Measurements from ENCODE around the gene ZFP36L1.

ZFP36L1 gene

GRCh38 chr14:68816943-68817430, 24.1 kb upstream of the ZFP36L1 start:
- TF ChIP-seq, protein P1, sequence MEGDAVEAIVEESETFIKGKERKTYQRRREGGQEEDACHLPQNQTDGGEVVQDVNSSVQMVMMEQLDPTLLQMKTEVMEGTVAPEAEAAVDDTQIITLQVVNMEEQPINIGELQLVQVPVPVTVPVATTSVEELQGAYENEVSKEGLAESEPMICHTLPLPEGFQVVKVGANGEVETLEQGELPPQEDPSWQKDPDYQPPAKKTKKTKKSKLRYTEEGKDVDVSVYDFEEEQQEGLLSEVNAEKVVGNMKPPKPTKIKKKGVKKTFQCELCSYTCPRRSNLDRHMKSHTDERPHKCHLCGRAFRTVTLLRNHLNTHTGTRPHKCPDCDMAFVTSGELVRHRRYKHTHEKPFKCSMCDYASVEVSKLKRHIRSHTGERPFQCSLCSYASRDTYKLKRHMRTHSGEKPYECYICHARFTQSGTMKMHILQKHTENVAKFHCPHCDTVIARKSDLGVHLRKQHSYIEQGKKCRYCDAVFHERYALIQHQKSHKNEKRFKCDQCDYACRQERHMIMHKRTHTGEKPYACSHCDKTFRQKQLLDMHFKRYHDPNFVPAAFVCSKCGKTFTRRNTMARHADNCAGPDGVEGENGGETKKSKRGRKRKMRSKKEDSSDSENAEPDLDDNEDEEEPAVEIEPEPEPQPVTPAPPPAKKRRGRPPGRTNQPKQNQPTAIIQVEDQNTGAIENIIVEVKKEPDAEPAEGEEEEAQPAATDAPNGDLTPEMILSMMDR (IDR thresholded peaks at IDR 0.05; ENCODE audit: insufficient read depth, low read depth, low read length, missing control alignments), result no peak
- H3K4me3 ChIP-seq (ENCODE audit: low read length), result no peak overlapping the region
- no peak for DNase-seq (ENCODE audit: low read depth)

GRCh38 chr14:68816183-68816942, 23.5 kb upstream of the ZFP36L1 start:
- peak overlapping the region; percentile 31 for H3K4me3 ChIP-seq (ENCODE audit: low read length)
- TF ChIP-seq, protein P1 (IDR thresholded peaks at IDR 0.05; ENCODE audit: insufficient read depth, low read depth, low read length, missing control alignments), result peak; percentile 85
- DNase-seq (ENCODE audit: low read depth), result peak; percentile 86

DNA sequence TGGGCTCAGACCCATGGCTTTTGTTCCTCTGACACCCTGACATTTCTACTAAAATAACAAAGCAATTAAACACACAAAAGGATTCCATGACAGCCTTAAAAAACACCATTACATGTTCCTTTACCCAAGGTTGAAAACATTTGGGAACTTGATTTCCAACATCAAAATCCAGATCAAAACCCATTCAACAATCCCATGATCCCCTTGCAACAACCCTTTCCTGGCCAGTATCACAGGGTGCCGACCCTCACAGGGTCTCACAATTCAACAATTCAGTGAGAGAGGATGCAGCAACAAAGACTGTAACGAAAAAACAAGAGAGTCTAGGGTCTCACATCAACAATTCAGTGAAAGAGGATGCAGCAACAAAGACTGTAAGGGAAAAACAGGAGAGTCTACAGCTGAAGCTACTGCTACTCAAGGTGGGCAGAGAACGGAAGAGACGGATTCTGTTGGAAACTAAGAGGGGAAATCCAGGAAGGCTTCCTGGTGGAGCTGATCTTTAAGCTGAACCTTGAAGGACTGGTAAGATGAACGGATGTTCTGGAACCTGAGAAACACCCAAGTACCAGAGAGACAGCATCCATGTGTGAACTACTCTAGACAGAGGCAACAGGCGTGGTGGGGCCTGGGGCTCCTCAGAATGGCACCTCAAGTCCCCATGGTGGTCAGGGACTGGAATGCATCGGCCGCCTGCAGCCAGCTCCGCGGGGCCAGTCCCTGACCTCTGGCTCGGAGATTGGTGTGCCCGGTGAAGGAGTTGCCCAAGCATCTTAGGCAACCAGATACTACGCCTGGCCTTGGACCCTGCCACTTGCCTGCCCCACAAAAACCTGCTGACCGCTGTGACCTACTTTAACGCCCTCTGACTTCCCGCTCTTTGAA, 22.7 kb upstream of the ZFP36L1 start:
- TF ChIP-seq, protein P1 (IDR thresholded peaks at IDR 0.05; ENCODE audit: insufficient read depth, low read depth, low read length, missing control alignments), result no peak
- DNase-seq (ENCODE audit: low read depth), result no peak
- peak overlapping the region; percentile 31 for H3K4me3 ChIP-seq (ENCODE audit: low read length)

DNA sequence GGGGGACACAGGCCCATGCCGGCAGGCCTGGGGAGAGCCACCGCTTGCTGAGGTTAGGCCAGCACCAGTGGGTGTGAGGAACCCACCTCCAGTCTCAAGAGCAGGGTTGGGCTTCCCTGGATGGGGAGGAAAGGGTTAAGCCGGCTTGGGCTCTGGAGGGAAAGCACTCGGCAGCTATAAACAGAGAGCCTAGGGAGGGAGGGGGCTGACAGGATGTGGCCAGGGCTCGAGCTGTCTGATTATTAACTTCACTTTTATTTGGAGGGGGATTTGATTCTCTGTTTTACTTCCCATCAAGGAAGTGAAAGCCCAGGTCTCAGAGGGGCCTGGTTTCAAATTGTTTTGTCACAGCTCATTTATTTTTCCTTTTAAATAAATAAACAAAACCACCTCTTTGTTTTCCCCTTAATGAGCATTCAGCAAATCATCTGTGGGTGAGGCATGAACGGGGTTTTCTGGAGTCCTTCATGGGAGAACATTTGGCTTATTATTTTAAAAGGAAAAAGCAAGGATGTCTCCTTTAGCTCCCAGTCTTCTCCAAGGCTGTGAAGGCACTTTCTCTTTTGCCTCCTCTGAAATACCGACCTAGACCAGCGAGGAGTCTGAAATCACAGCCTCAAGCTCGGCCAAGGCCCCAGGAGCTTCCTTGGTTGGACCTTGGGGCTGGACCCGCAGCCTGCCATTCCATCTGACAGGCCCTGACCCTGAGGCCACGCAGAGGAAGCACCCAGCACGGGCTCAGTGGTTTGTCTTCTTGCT, 21.9 kb upstream of the ZFP36L1 start:
- TF ChIP-seq, protein P1 (IDR thresholded peaks at IDR 0.05; ENCODE audit: insufficient read depth, low read depth, low read length, missing control alignments), result no peak
- DNase-seq (ENCODE audit: low read depth), result no peak
- no peak overlapping the region for H3K4me3 ChIP-seq (ENCODE audit: low read length)

GRCh38 chr14:68814238-68814538, 21.3 kb upstream of the ZFP36L1 start:
- H3K4me3 ChIP-seq (ENCODE audit: low read length), result no peak overlapping the region
- TF ChIP-seq, protein P1 (IDR thresholded peaks at IDR 0.05; ENCODE audit: insufficient read depth, low read depth, low read length, missing control alignments), result no peak
- no peak for DNase-seq (ENCODE audit: low read depth)

DNA sequence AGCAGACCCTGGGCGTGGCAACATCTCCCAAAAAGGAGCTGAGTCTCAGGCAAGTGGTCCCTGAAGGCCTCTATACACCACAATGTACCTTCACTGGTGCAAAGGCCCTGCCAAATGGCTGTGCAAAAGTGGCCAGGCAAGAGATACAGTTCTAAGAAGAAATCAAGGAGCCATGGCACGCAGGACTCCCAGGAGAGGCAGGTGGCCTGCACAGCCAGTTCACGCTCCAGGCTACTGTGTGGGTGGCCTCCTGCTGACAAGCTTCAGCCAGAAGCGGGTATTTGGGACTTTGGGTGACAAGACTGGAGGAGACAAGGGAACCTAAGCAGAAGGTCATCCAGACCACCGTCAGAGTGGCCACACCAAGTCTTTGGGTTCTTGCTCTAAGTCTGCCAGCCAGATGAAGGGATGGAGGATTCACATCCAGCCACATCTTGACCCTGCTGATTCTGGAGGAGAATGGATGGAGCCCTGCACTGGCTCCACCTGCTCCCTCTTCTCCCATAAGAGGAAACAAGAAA, 20.5 kb upstream of the ZFP36L1 start:
- H3K4me3 ChIP-seq (ENCODE audit: low read length), result no peak overlapping the region
- DNase-seq (ENCODE audit: low read depth), result no peak
- TF ChIP-seq, protein P1 (IDR thresholded peaks at IDR 0.05; ENCODE audit: insufficient read depth, low read depth, low read length, missing control alignments), result no peak
